GM15510 (cell line): ENCODE results near the gene NCKIPSD.

ENCODE experiments used
- POLR2A ChIP-seq: IDR thresholded peaks from 3 replicates; pipeline ENCODE4 v1.6.1; 2011; ENCODE audit warnings: borderline replicate concordance; ENCODE audit not compliant: insufficient read length; ENCODE audit errors: extremely low read depth

Gene NCKIPSD

GRCh38 chr3:48696601-48697000, 10.9 kb upstream of the NCKIPSD start:
- TF ChIP-seq POLR2A = no peak

DNA sequence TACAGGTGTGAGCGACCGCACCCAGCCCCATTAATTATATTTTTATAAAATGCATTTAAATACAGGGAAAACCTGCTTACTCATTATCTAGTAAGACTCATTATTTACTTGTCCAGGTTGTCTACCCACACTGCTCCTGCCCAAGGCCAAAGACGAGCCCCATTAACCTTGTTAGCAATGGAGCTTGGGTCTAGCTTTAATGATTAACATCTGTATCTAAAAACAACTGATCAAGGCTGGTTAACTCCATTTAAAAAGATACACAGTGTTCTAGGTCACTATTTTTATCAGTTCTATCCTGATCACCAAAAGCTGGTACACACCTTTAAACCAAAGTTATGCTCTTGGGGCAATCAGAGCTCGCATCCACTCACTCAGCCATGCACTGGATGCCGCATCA, 10.4 kb upstream of the NCKIPSD start:
- TF ChIP-seq POLR2A = no peak

DNA sequence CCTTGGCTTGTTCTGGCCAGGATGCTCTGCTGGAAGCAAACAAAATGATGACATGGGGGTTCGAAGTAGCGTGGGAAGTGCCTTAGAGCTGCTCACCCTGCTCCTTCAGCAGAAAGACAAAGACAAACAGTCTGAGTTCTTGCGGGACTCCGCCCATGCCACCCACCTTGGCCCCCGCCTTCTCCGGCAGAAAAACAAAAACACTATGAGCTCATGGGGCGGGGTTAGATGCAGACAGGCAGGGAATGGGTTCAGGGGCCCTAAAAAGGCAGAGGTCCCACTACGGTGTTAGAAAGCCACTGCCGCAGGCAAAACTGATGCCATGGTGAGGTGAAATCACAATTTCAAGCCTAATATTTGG, 9.7 kb upstream of the NCKIPSD start:
- no peak for TF ChIP-seq POLR2A

DNA sequence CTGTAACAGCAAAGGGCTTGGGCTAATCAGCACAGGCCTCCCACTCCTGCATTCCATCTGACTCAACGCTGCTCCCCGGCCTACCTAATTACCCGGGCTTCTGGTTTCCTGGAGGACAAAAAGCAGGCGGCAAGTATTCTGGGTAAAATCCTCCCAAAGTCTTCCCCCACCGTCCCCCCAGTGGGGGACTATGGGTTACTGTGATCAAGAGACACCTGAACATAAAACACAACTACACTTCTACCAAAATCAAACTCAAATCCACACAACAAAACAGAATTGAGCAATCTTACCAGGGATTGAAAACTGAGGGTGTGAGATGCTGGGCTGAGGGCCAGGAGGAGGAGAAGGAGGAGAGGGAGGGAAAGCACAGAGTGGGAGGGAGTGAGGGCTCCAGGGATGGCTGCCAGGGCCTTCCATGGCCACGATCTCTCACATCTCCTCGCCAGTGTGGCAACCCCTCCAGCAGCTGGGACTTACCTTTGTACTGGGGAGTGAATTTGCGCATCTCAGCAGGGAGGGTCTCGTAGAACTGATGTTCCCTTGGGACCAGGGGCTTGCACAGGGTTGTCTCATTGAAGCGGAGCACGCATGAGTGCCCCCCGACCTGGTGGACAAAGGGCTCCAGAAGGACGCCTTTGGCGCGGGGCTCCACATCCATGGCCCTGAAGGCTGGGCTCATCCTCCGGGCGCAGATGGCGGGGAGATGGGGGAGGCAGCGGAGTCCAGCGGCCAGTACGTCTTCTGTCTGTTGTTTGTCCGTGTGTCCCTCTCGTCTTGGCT, 9.1 kb upstream of the NCKIPSD start:
- no peak for TF ChIP-seq POLR2A

DNA sequence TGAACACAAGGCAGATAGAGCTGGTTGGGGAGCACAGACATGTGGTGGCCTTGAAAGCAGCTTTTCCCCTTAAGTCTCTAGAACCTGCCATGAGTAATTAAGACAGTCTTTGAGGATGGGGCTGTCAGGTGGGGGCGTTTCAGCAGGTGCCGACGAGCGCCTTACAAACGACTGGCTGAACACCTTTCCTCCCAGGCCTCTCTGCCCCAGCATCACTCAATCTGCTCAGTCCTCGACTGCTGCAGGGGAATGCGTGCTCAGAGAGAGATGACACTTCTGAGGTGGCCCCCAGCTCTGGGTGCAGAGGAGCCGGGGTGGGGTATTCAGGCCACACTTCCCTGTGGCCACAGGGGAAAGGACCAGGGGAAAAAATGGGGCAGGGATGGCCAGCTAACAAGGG, 8.1 kb upstream of the NCKIPSD start:
- TF ChIP-seq POLR2A = no peak

DNA sequence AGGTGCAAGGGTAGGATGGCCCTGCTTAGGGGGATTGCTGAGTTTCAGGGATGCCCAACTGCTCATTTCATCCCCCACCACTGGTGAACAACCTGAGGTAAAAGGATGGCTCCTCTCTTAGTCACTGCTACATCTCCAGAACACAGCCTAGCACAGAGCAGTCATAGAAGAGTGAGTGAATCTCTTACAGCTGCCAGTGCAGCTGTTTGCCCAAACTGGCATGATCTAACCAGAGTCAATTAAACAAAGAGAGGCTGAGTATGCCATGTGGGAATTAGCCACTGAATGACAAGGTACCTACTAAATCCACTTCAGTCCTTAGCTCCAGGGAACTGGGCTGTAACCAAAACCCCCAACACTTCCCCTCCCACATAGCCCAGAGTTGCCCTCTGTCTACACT, 6.8 kb upstream of the NCKIPSD start:
- TF ChIP-seq POLR2A = no peak

DNA sequence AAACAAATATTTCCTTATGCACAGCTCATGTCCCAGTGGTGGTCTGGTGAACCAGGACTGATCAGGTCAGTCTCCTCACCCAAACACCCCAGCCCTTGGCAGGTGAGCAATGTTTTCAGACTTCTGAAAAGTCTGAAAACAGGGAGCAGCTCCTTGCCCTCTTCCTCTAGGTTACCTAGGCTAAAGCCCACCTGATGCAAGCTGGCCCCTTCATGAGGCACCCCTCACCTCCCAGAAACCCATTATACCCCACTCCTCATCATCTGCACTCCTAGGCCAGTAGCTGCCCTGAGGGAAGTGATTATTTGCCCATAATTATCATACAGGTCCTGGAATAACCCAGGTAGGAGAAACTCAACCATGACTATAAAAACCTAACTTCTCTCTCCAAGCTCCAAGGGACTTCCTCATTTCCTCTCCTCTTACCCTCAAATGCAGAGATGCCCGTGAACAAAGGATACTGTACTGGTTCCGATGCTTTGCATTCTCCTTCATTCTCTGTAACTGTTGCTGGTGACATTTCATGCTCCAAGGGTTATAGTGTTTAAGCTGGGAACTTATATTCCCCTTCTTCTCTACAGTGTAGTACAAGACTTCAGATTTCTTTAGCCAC, 5.2 kb upstream of the NCKIPSD start:
- TF ChIP-seq POLR2A = no peak

- no peak for TF ChIP-seq POLR2A
Measured at GRCh38 chr3:48689384-48689783, 3.7 kb upstream of the NCKIPSD start.

- TF ChIP-seq POLR2A = no peak
Measured at GRCh38 chr3:48688737-48689075, 3.0 kb upstream of the NCKIPSD start.

DNA sequence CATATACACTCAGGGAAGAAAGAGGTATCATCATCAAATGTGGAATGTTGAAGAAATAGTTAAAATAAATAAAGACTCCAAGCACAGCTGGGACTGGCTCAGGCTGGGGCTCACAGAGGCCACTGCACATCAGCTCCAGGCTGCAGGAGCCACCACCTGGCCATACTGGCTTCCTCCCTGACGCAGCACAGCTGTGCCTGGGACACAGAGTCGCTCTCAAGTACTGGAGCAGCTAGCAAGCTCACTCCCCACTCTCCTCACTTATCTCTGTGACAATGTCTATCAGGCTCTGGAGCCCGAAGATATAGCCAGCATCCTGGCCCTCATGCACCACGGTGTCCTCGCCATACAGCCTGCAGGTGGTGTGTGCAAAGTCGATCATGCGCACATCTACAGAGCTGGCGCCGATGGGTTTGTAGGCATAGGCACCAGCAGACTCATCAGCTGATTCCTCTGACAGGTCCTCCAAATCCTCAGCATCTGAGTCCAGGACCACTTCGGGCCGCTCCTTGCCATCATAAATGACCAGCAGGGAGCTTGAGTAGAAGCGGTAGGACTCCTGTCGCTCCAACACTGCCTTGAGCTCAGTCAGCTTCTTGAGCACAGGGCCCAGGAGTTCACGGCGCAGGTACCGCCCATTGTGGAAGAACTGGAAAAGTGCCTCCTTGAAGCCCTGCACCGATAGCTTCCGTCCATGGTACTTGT, 2.5 kb upstream of the NCKIPSD start:
- no peak for TF ChIP-seq POLR2A

DNA sequence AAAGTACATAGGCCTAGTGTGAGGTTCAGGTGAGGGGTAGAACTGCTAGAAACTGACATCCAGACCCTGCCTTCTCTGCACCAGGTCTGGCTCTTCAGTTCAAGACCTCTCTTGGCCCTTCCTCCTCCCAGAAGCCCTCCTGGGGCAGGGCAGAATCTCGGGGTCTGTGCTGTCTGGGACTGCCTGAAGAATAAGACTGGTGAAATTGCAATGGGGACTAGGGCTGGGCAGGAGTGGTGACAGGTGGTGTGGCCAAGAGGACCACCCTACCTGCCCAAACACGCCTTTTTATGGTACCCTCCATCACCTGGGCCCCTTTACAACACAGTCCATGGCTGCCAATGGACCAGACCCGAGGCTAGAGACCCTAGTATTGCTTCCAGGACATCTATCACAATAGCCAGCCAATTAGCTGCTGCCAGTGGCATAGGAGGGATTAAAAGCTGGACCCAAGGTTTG, 1.5 kb upstream of the NCKIPSD start:
- no peak for TF ChIP-seq POLR2A

GRCh38 chr3:48686538-48687219, 964 bp upstream of the NCKIPSD start:
- TF ChIP-seq POLR2A = no peak

- no peak for TF ChIP-seq POLR2A
Measured at GRCh38 chr3:48685293-48685602, 467 bp downstream of the NCKIPSD start.

DNA sequence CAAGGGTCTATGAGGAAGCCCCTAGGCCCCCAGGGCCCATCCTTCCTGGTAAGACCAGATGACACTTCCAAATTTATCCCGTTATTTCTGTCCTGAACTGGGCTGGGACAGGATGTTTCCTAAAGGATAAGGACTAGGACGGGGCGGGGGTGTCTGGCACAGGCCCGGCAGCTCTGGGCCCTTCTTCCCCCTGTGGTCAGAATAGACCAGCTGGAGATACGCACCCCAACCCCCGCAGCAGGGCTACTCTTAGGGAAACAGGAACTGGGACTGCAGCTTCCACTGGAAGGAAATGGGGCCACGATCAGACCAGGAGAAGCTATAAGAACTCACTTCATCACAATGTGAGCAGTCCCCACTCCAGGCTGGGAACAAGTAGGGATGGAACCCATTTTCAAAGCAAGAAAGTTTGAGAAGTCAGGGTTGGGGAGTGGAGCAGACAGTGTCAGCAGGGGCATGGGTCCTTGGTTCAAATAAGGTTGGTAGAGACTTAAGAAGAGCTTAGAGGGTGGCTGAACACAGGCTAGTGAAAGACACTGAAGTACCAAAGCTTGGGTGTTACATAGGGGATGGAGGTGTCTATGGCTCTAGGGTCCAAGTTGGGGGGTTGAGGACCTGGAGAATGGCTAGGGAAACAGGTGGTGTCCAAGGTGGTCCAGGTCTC, 1.1 kb downstream of the NCKIPSD start:
- no peak for TF ChIP-seq POLR2A

- TF ChIP-seq POLR2A = no peak
Measured at GRCh38 chr3:48684054-48684349, 1.7 kb downstream of the NCKIPSD start.

DNA sequence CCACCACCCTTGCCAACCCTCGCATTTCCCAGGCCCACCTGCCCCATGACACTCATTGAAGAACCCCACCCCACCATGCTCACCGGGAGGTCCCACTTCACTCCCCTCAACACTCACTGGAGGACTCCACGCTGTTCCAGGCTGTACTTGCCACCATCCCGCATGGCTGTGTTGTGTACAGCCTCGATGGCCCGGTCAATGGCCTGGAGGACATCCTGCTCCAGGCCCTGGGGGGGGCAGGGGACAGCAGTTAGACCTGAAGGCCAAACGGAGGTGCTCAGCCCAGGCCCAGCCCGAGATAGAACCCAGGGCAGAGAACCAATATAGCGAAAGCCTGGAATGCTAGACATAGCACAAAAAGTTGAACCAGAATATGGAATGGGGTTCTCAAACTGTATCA, 2.9 kb downstream of the NCKIPSD start:
- TF ChIP-seq POLR2A = no peak

DNA sequence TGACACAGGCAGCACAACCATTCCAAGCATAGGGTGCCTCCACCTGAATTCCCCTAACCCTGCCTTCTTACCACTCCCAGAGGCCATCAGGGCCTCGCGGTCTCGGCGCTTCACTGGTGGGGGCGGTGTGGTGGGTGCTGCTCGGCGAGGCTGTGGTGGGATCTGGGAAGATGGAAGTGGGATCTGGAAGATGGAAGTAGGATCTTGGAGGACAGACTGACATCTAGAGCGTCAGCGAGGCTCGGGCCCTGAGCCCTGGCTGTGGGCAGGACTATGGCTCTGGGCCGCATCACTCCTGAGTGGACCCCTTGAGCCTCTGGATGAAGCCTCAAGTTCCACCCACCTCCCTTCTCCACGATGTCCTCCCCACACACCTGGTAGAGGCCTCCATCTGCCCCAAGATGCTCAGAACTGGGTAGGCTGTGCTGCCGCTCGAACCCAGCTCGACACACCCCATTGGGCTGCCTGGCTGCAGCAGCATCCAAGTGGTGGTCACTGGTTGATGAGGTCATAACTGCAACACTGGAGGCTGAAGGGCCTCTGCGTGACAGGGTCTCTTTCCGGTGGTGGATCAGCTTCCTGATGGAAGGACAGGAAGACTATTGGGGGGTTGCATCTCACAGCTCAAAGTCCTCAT, 3.6 kb downstream of the NCKIPSD start:
- TF ChIP-seq POLR2A = no peak
